T-helper 1 cell (primary cell): ENCODE data around the gene ZBTB17.
A peak's percentile ranks its signal among the peaks of the same experiment; 100 is the strongest.

Source experiments
- DNase-seq, 5 donors: peaks; one replicate each; pipeline ENCODE4 v3.0.0-alpha.2; 2012 to 2020

ZBTB17 gene

GRCh38 chr1:15892857-15893599 lies 82.9 kb downstream of the ZBTB17 start:
- peak in 1 of 5 donors; percentile 24 for DNase-seq
